ENCODE measurements around the gene ISG20.

The ISG20 gene

GRCh38 chr15:88680241-88681001 is 41.6 kb downstream of the ISG20 start:
- H3K27me3 ChIP-seq (ENCODE audit: control insufficient read depth, insufficient read depth, low read length), result no peaks in the 10 kb centered on the region
- no peak overlapping the region for H3K9ac ChIP-seq (ENCODE audit: low read depth, low read length)
- H3K36me3 ChIP-seq (ENCODE audit: control insufficient read depth, insufficient read depth, low read length), result no peaks in the 10 kb centered on the region
- no peaks in the 10 kb centered on the region for H3K9me3 ChIP-seq (ENCODE audit: control insufficient read depth, insufficient read depth, low read length)
- H3K4me3 ChIP-seq (ENCODE audit: low read depth, low read length), result no peak overlapping the region
- H3K27ac ChIP-seq (ENCODE audit: low read depth, low read length), result no peak overlapping the region
- H3K4me1 ChIP-seq (ENCODE audit: control insufficient read depth, insufficient read depth, low read length), result no peaks in the 10 kb centered on the region

- Histone ChIP-seq H3K9me3 (ENCODE audit: control insufficient read depth, insufficient read depth, low read length) (no peaks in the 10 kb centered on the region), H3K27me3 (ENCODE audit: control insufficient read depth, insufficient read depth, low read length) (no peaks in the 10 kb centered on the region), H3K4me1 (ENCODE audit: control insufficient read depth, insufficient read depth, low read length) (no peaks in the 10 kb centered on the region), H3K36me3 (ENCODE audit: control insufficient read depth, insufficient read depth, low read length) (no peaks in the 10 kb centered on the region), H3K4me3 (ENCODE audit: low read depth, low read length) (no peak overlapping the region), H3K9ac (ENCODE audit: low read depth, low read length) (no peak overlapping the region), H3K27ac (ENCODE audit: low read depth, low read length) (no peak overlapping the region)
These were observed 42.9 kb downstream of the ISG20 start for GRCh38 chr15:88681610-88682221.

- H3K36me3 ChIP-seq (ENCODE audit: control insufficient read depth, insufficient read depth, low read length), result no peaks in the 10 kb centered on the region
- no peak overlapping the region for H3K9ac ChIP-seq (ENCODE audit: low read depth, low read length)
- no peaks in the 10 kb centered on the region for H3K27me3 ChIP-seq (ENCODE audit: control insufficient read depth, insufficient read depth, low read length)
- no peak overlapping the region for H3K4me3 ChIP-seq (ENCODE audit: low read depth, low read length)
- H3K27ac ChIP-seq (ENCODE audit: low read depth, low read length), result no peak overlapping the region
- peaks cover 7% of the 10 kb centered on the region; the same call in 1 of the 2 replicates for H3K9me3 ChIP-seq (ENCODE audit: control insufficient read depth, insufficient read depth, low read length)
- H3K4me1 ChIP-seq (ENCODE audit: control insufficient read depth, insufficient read depth, low read length), result no peaks in the 10 kb centered on the region
These were observed 45.5 kb downstream of the ISG20 start for GRCh38 chr15:88684345-88684744.

GRCh38 chr15:88686166-88686565 is 47.4 kb downstream of the ISG20 start:
- Histone ChIP-seq H3K27ac (ENCODE audit: low read depth, low read length) (no peak overlapping the region), H3K27me3 (ENCODE audit: control insufficient read depth, insufficient read depth, low read length) (no peaks in the 10 kb centered on the region), H3K4me1 (ENCODE audit: control insufficient read depth, insufficient read depth, low read length) (no peaks in the 10 kb centered on the region), H3K36me3 (ENCODE audit: control insufficient read depth, insufficient read depth, low read length) (no peaks in the 10 kb centered on the region), H3K4me3 (ENCODE audit: low read depth, low read length) (no peak overlapping the region), H3K9me3 (ENCODE audit: control insufficient read depth, insufficient read depth, low read length) (peaks cover 10% of the 10 kb centered on the region), H3K9ac (ENCODE audit: low read depth, low read length) (no peak overlapping the region)

- no peaks in the 10 kb centered on the region for H3K4me1 ChIP-seq (ENCODE audit: control insufficient read depth, insufficient read depth, low read length)
- H3K27me3 ChIP-seq (ENCODE audit: control insufficient read depth, insufficient read depth, low read length), result no peaks in the 10 kb centered on the region
- H3K27ac ChIP-seq (ENCODE audit: low read depth, low read length), result no peak overlapping the region
These were observed 49.6 kb downstream of the ISG20 start for GRCh38 chr15:88688394-88688933.

GRCh38 chr15:88690331-88690730 is 51.5 kb downstream of the ISG20 start:
- no peaks in the 10 kb centered on the region for H3K27me3 ChIP-seq (ENCODE audit: control insufficient read depth, insufficient read depth, low read length)
- no peak overlapping the region for H3K9ac ChIP-seq (ENCODE audit: low read depth, low read length)
- H3K27ac ChIP-seq (ENCODE audit: low read depth, low read length), result no peak overlapping the region
- peaks cover 10% of the 10 kb centered on the region for H3K9me3 ChIP-seq (ENCODE audit: control insufficient read depth, insufficient read depth, low read length)
- H3K4me1 ChIP-seq (ENCODE audit: control insufficient read depth, insufficient read depth, low read length), result no peaks in the 10 kb centered on the region
- no peak overlapping the region for H3K4me3 ChIP-seq (ENCODE audit: low read depth, low read length)
- H3K36me3 ChIP-seq (ENCODE audit: control insufficient read depth, insufficient read depth, low read length), result no peaks in the 10 kb centered on the region

More at GRCh38 chr15:88688394-88688933, 49.6 kb downstream of the ISG20 start:
- H3K9me3 ChIP-seq (ENCODE audit: control insufficient read depth, insufficient read depth, low read length), result peaks cover 10% of the 10 kb centered on the region
- no peaks in the 10 kb centered on the region for H3K36me3 ChIP-seq (ENCODE audit: control insufficient read depth, insufficient read depth, low read length)
- no peak overlapping the region for H3K4me3 ChIP-seq (ENCODE audit: low read depth, low read length)
- H3K9ac ChIP-seq (ENCODE audit: low read depth, low read length), result no peak overlapping the region

- Histone ChIP-seq H3K27ac (ENCODE audit: low read depth, low read length) (no peak overlapping the region), H3K9me3 (ENCODE audit: control insufficient read depth, insufficient read depth, low read length) (peaks cover 10% of the 10 kb centered on the region), H3K4me1 (ENCODE audit: control insufficient read depth, insufficient read depth, low read length) (no peaks in the 10 kb centered on the region), H3K27me3 (ENCODE audit: control insufficient read depth, insufficient read depth, low read length) (0 out of 2 replicates have a peak, but pooled peaks cover 2% of the 10 kb centered on the region), H3K4me3 (ENCODE audit: low read depth, low read length) (no peak overlapping the region), H3K36me3 (ENCODE audit: control insufficient read depth, insufficient read depth, low read length) (no peaks in the 10 kb centered on the region), H3K9ac (ENCODE audit: low read depth, low read length) (no peak overlapping the region)
These were observed 54.4 kb downstream of the ISG20 start for GRCh38 chr15:88693191-88693590.

- Histone ChIP-seq H3K27me3 (ENCODE audit: control insufficient read depth, insufficient read depth, low read length) (0 out of 2 replicates have a peak, but pooled peaks cover 3% of the 10 kb centered on the region), H3K4me1 (ENCODE audit: control insufficient read depth, insufficient read depth, low read length) (no peaks in the 10 kb centered on the region), H3K4me3 (ENCODE audit: low read depth, low read length) (no peak overlapping the region), H3K9ac (ENCODE audit: low read depth, low read length) (no peak overlapping the region), H3K27ac (ENCODE audit: low read depth, low read length) (no peak overlapping the region), H3K9me3 (ENCODE audit: control insufficient read depth, insufficient read depth, low read length) (no peaks in the 10 kb centered on the region), H3K36me3 (ENCODE audit: control insufficient read depth, insufficient read depth, low read length) (no peaks in the 10 kb centered on the region)
These were observed 56.3 kb downstream of the ISG20 start for GRCh38 chr15:88695101-88695500.

GRCh38 chr15:88695691-88696251 is 57.0 kb downstream of the ISG20 start:
- Histone ChIP-seq H3K4me3 (ENCODE audit: low read depth, low read length) (no peak overlapping the region), H3K9me3 (ENCODE audit: control insufficient read depth, insufficient read depth, low read length) (no peaks in the 10 kb centered on the region), H3K9ac (ENCODE audit: low read depth, low read length) (no peak overlapping the region), H3K4me1 (ENCODE audit: control insufficient read depth, insufficient read depth, low read length) (no peaks in the 10 kb centered on the region), H3K27me3 (ENCODE audit: control insufficient read depth, insufficient read depth, low read length) (0 out of 2 replicates have a peak, but pooled peaks cover 3% of the 10 kb centered on the region), H3K36me3 (ENCODE audit: control insufficient read depth, insufficient read depth, low read length) (no peaks in the 10 kb centered on the region), H3K27ac (ENCODE audit: low read depth, low read length) (no peak overlapping the region)

GRCh38 chr15:88696254-88696653 is 57.4 kb downstream of the ISG20 start:
- Histone ChIP-seq H3K36me3 (ENCODE audit: control insufficient read depth, insufficient read depth, low read length) (no peaks in the 10 kb centered on the region), H3K9me3 (ENCODE audit: control insufficient read depth, insufficient read depth, low read length) (no peaks in the 10 kb centered on the region), H3K4me1 (ENCODE audit: control insufficient read depth, insufficient read depth, low read length) (no peaks in the 10 kb centered on the region), H3K9ac (ENCODE audit: low read depth, low read length) (no peak overlapping the region), H3K27ac (ENCODE audit: low read depth, low read length) (no peak overlapping the region), H3K27me3 (ENCODE audit: control insufficient read depth, insufficient read depth, low read length) (0 out of 2 replicates have a peak, but pooled peaks cover 3% of the 10 kb centered on the region), H3K4me3 (ENCODE audit: low read depth, low read length) (no peak overlapping the region)

GRCh38 chr15:88697276-88697675 is 58.5 kb downstream of the ISG20 start:
- no peaks in the 10 kb centered on the region for H3K36me3 ChIP-seq (ENCODE audit: control insufficient read depth, insufficient read depth, low read length)
- H3K27ac ChIP-seq (ENCODE audit: low read depth, low read length), result no peak overlapping the region
- no peaks in the 10 kb centered on the region for H3K9me3 ChIP-seq (ENCODE audit: control insufficient read depth, insufficient read depth, low read length)
- H3K4me1 ChIP-seq (ENCODE audit: control insufficient read depth, insufficient read depth, low read length), result no peaks in the 10 kb centered on the region
- H3K4me3 ChIP-seq (ENCODE audit: low read depth, low read length), result no peak overlapping the region
- H3K9ac ChIP-seq (ENCODE audit: low read depth, low read length), result no peak overlapping the region
- H3K27me3 ChIP-seq (ENCODE audit: control insufficient read depth, insufficient read depth, low read length), result 0 out of 2 replicates have a peak, but pooled peaks cover 3% of the 10 kb centered on the region

Data from HUES48 (cell line).